ENCODE data around the gene HNRNPA3. TPM values are rescaled to one million over a fixed set of nuclear protein-coding genes. Genes with fewer than 3 reads are reported as not detected.
A peak's percentile ranks its signal among the peaks of the same experiment; 100 is the strongest.
"Not testable (repeated sequence)": the region's sequence is repeated elsewhere in the genome, so short reads cannot be mapped to it uniquely, and the experiment has no call there.

HNRNPA3 gene
- total RNA-seq, 1 donor from 2014 or later, result 64.4 TPM

DNA sequence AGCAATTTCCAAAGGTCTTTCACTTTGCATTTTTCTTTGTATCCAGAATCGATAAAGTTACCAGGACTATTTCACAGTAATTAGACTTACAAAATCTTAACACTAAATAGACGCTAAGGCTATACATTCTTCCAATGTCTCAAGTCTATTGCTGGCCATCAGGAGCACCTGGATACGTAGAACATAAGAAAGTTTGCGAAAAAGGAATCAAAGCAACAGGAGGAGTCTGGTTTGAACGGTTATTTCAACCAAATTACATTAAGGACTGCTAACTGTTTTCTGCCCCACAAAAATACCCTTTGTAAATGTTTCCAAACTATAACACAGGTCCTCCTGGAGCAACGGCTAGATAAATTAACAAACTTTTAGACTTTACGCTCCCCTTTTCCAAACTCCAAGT is 1.4 kb upstream of the HNRNPA3 start:
- TF ChIP-seq, protein P1, sequence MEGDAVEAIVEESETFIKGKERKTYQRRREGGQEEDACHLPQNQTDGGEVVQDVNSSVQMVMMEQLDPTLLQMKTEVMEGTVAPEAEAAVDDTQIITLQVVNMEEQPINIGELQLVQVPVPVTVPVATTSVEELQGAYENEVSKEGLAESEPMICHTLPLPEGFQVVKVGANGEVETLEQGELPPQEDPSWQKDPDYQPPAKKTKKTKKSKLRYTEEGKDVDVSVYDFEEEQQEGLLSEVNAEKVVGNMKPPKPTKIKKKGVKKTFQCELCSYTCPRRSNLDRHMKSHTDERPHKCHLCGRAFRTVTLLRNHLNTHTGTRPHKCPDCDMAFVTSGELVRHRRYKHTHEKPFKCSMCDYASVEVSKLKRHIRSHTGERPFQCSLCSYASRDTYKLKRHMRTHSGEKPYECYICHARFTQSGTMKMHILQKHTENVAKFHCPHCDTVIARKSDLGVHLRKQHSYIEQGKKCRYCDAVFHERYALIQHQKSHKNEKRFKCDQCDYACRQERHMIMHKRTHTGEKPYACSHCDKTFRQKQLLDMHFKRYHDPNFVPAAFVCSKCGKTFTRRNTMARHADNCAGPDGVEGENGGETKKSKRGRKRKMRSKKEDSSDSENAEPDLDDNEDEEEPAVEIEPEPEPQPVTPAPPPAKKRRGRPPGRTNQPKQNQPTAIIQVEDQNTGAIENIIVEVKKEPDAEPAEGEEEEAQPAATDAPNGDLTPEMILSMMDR (conservative IDR thresholded peaks at IDR 0.05; ENCODE audit: low read depth, low read length), result no peak
- no peak for DNase-seq (ENCODE audit: low read depth)
- H3K4me3 ChIP-seq (ENCODE audit: low read depth, low read length), result peak overlapping the region; percentile 54

DNA sequence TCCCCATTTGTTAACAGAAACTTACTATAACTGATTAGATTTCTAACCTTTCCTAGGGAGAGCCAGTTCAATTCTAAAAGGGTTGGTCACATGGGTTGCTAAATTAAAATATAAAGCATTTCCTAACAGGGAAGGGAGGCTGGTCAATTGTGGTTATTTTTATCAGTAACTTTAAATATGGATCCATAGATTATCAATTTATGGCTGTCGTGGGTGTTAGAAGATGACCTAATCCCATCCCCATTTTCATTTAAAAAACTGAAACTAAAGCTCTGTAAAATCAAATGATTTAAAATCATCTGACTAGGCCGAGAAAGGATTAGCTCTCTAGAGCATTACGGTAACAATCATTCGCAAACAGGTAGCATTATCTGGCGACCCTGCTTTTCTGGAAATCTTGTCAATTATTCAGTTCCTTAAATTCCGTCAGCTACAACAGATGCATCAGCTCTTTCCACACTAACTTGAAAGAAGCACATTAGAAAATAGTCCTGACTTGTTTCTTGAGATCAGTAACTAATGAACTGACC is 953 bp upstream of the HNRNPA3 start:
- TF ChIP-seq, protein P1 (conservative IDR thresholded peaks at IDR 0.05; ENCODE audit: low read depth, low read length), result no peak
- H3K4me3 ChIP-seq (ENCODE audit: low read depth, low read length), result peak overlapping the region; percentile 54
- no peak for DNase-seq (ENCODE audit: low read depth)

GRCh38 chr2:177212891-177213856 is 580 bp downstream of the HNRNPA3 start:
- no peak for DNase-seq (ENCODE audit: low read depth)
- peak overlapping the region; percentile 86 for H3K4me3 ChIP-seq (ENCODE audit: low read depth, low read length)
- TF ChIP-seq, protein P1 (conservative IDR thresholded peaks at IDR 0.05; ENCODE audit: low read depth, low read length), result no peak

GRCh38 chr2:177217247-177217843 is 4.8 kb downstream of the HNRNPA3 start:
- TF ChIP-seq, protein P1 (conservative IDR thresholded peaks at IDR 0.05; ENCODE audit: low read depth, low read length), result no peak
- no peak for DNase-seq (ENCODE audit: low read depth)
- no peak overlapping the region for H3K4me3 ChIP-seq (ENCODE audit: low read depth, low read length)

- H3K4me3 ChIP-seq (ENCODE audit: low read depth, low read length); DNase-seq (ENCODE audit: low read depth): not testable (repeated sequence)
Observed at GRCh38 chr2:177219787-177220186, 7.2 kb downstream of the HNRNPA3 start.

DNA sequence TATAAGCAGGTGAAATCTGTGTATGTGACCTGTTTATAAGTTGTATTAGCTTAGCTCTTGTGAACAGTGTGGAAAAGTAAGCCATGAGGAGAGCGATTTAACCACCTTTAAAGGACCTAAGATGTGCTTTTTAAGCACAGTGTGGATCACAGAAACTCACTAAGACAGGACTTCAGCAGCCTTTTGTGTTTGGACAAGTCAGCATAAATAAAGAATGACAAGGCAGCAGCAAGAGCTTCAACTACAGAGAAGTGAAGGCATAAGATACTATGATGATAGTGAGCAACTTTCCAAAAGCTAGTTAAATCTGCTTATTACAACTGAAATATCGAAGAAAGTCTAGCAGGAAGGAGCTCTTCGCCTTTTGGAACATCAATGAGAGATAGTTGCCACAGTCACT is 8.9 kb downstream of the HNRNPA3 start:
- DNase-seq (ENCODE audit: low read depth), result no peak
- H3K4me3 ChIP-seq (ENCODE audit: low read depth, low read length), result no peak overlapping the region
- TF ChIP-seq, protein P1 (conservative IDR thresholded peaks at IDR 0.05; ENCODE audit: low read depth, low read length), result no peak

DNA sequence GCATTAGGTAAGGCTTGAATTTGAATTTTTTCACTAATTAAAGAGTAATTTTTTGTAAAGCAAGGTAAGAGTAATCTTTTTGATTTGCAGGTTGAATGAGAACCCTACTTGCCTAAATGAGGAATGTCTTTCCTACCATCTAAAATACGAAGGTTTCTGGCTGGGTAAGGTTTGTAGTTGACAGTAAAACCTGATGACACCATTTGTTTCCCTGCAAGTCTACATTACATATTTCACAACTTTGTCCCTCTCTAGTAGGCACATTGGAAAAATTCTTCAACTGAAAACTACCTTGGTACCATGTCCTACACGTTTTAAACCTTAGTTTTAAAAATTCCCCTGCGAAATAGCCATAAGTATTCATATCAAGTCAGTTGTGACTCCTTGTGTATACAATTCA is 9.4 kb downstream of the HNRNPA3 start:
- no peak for DNase-seq (ENCODE audit: low read depth)
- no peak overlapping the region for H3K4me3 ChIP-seq (ENCODE audit: low read depth, low read length)
- TF ChIP-seq, protein P1 (conservative IDR thresholded peaks at IDR 0.05; ENCODE audit: low read depth, low read length), result no peak

DNA sequence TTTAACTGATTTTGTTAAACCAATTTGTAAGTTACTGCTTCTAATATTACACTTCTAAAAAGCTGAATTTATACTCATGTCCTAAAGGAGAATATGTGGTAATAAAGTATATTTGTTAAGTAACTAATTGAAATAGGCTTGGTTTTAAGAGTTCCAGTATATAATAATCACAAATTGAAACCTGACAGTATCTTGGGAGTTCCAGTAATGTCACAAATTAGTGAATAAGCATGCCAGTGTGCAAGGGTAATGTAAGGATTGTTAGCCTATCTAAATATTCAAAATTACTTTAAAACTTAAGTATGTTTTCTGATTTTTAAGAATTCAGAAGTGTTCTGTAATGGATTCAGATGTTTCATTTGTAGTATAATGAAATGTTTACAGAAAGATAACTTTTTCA is 10.8 kb downstream of the HNRNPA3 start:
- DNase-seq (ENCODE audit: low read depth), result not testable (repeated sequence)

More for the DNA sequence above, 10.8 kb downstream of the HNRNPA3 start:
- not testable (repeated sequence) for H3K4me3 ChIP-seq (ENCODE audit: low read depth, low read length)

Measured in epithelial cell of proximal tubule (primary cell).